Gastroesophageal sphincter (tissue), 4 donors: ENCODE measurements around the gene TRIM32. TPM values are rescaled to one million over a fixed set of nuclear protein-coding genes. Genes with fewer than 3 reads are reported as not detected.

ENCODE experiments used
- ATAC-seq: fragments of 150-250 bp; one replicate; pipeline ENCODE4 v1.9.1; 2016; ENCODE audit warnings: mild to moderate bottlenecking, moderate library complexity
- H3K27ac ChIP-seq, 4 donors: fragments of 200-600 bp; sonication (generic) in 3 of 4; 1 replicate in 3 of 4; 2 replicates in 1 of 4; pipeline ENCODE4 v1.5.1; 2016 to 2019
- H3K27me3 ChIP-seq: fragments of 200-600 bp; sonication (generic); one replicate; pipeline ENCODE4 v1.5.1; 2019
- H3K36me3 ChIP-seq, 2 donors: fragments of 200-600 bp; sonication (generic); one replicate each; pipeline ENCODE4 v1.5.1; 2019; ENCODE audit warnings: control low read depth in 1 of 2
- H3K4me1 ChIP-seq, 3 donors: fragments of 200-600 bp; sonication (generic); 1 replicate in 2 of 3; 2 replicates in 1 of 3; pipeline ENCODE4 v1.5.1; 2016 to 2019; ENCODE audit warnings: control low read depth in 2 of 3
- H3K4me3 ChIP-seq, 2 donors: fragments of 200-600 bp; sonication (generic); one replicate each; pipeline ENCODE4 v1.5.1; 2019; ENCODE audit warnings: mild to moderate bottlenecking in 1 of 2, moderate library complexity in 1 of 2
- H3K9me3 ChIP-seq, 3 donors: fragments of 200-600 bp; sonication (generic); one replicate each; pipeline ENCODE4 v1.5.1; 2017 to 2019; ENCODE audit warnings: control low read depth in 2 of 3
- EP300 ChIP-seq: sonication (generic); formaldehyde crosslinking; IDR thresholded peaks from one replicate; pipeline ENCODE4 v1.6.1; 2017; ENCODE audit warnings: antibody characterized with exemption, mild to moderate bottlenecking
- POLR2A ChIP-seq, 2 donors: fragments of 450-650 bp; IDR thresholded peaks; one replicate each; pipeline ENCODE4 v1.6.1; 2017; ENCODE audit warnings: antibody characterized with exemption in 2 of 2, mild to moderate bottlenecking in 2 of 2, moderate library complexity in 1 of 2
- POLR2AphosphoS5 ChIP-seq: sonication (generic); formaldehyde crosslinking; IDR thresholded peaks from one replicate; pipeline ENCODE4 v1.6.1; 2017; ENCODE audit warnings: antibody characterized with exemption
- whole genome bisulfite sequencing, 2 donors: methylation state at CpG; one replicate each; pipeline ENCODE4 v1.1.5; 2018; ENCODE audit warnings: low coverage in 1 of 2; 5-methylcytosine and 5-hydroxymethylcytosine counted together
- total RNA-seq, 4 donors: library from RNA; depleted of rRNA; stranded (reverse); fragments of >200 nt; gene quantifications; one replicate each; pipeline ENCODE4 v1.1.0, GENCODE V29; 2016
- TF ChIP-seq, protein P1 (sequence below), 4 experiments: fragments of 200-600 bp in 2 of 4; fragments of 450-650 bp in 2 of 4; sonication (generic) in 1 of 4; IDR thresholded peaks; one replicate each; pipeline ENCODE4 v1.5.1; 2017 to 2019; ENCODE audit warnings: antibody characterized with exemption in 4 of 4, mild to moderate bottlenecking in 2 of 4, moderate library complexity in 2 of 4

TRIM32 gene
- total RNA-seq, 4 donors from 2014 or later, result 18.5 to 25.7 (median 23.1) TPM

- no peak for TF ChIP-seq POLR2A (IDR thresholded peaks at IDR 0.05)
- 29 to 31% methylated on average over 1 to 2 of the region's 2 CpGs for WGBS, 2 donors
- no peaks in the 10 kb centered on the region for H3K9me3 ChIP-seq
- peaks cover 0 to 2% of the 10 kb centered on the region in 2 donors for H3K36me3 ChIP-seq
- H3K4me1 ChIP-seq, result peaks cover 10 to 88% (median 19%) of the 10 kb centered on the region in 3 donors
- no peak for ATAC-seq
- H3K4me3 ChIP-seq, result no peak overlapping the region
- no peak overlapping the region for H3K27ac ChIP-seq
- H3K27me3 ChIP-seq, result no peaks in the 10 kb centered on the region
Measured at GRCh38 chr9:116692616-116693015, 5.5 kb downstream of the TRIM32 start.

- TF ChIP-seq POLR2AphosphoS5 (no peak), EP300 (no peak), POLR2A (IDR thresholded peaks at IDR 0.05) (no peak)
- TF ChIP-seq, protein P1, sequence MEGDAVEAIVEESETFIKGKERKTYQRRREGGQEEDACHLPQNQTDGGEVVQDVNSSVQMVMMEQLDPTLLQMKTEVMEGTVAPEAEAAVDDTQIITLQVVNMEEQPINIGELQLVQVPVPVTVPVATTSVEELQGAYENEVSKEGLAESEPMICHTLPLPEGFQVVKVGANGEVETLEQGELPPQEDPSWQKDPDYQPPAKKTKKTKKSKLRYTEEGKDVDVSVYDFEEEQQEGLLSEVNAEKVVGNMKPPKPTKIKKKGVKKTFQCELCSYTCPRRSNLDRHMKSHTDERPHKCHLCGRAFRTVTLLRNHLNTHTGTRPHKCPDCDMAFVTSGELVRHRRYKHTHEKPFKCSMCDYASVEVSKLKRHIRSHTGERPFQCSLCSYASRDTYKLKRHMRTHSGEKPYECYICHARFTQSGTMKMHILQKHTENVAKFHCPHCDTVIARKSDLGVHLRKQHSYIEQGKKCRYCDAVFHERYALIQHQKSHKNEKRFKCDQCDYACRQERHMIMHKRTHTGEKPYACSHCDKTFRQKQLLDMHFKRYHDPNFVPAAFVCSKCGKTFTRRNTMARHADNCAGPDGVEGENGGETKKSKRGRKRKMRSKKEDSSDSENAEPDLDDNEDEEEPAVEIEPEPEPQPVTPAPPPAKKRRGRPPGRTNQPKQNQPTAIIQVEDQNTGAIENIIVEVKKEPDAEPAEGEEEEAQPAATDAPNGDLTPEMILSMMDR (IDR thresholded peaks at IDR 0.05), result no peak
- 20 to 34% methylated on average over 2 of the region's 2 CpGs for WGBS, 2 donors
- Histone ChIP-seq H3K36me3 (peaks cover 0 to 9% of the 10 kb centered on the region in 2 donors), H3K27me3 (no peaks in the 10 kb centered on the region), H3K4me3 (no peak overlapping the region), H3K9me3 (no peaks in the 10 kb centered on the region), H3K27ac (no peak overlapping the region), H3K4me1 (peaks cover 10 to 83% (median 18%) of the 10 kb centered on the region in 3 donors)
- no peak for ATAC-seq
Measured at GRCh38 chr9:116693233-116693731, 6.2 kb downstream of the TRIM32 start.

DNA sequence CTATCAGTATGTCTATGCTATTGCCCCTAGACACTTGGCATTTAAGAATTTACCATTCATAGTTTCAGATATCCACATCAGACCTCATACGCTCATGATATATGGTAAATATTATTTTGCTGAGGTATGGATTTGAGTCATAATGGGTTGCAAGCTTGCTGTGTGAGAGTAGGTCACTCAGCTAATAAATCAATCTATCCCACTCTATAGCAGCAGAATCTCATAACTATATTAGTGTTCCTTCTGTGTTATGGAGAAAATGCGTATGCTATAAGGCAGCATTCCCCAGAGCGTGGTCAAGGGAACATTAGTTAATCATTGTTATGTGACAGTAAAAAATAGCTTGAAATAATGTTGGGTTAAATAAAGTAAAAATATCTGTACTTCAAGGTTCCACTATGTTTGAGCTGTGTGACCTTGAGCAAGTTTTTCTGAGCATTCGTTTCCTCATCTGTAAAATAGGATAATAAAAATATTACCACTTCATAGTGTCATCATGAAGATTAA lies 7.7 kb downstream of the TRIM32 start:
- H3K9me3 ChIP-seq, result no peaks in the 10 kb centered on the region
- no peak for ATAC-seq
- H3K27ac ChIP-seq, result no peak overlapping the region
- peaks cover 0 to 25% of the 10 kb centered on the region in 2 donors for H3K36me3 ChIP-seq
- no peak overlapping the region for H3K4me3 ChIP-seq
- no peak for TF ChIP-seq EP300
- TF ChIP-seq POLR2A (IDR thresholded peaks at IDR 0.05), result no peak
- no peak for TF ChIP-seq POLR2AphosphoS5
- TF ChIP-seq, protein P1 (IDR thresholded peaks at IDR 0.05), result no peak
- peaks cover 6 to 68% (median 13%) of the 10 kb centered on the region in 3 donors for H3K4me1 ChIP-seq
- WGBS, 2 donors, result 74 to 83% methylated on average over 3 to 4 of the region's 4 CpGs
- no peaks in the 10 kb centered on the region for H3K27me3 ChIP-seq

DNA sequence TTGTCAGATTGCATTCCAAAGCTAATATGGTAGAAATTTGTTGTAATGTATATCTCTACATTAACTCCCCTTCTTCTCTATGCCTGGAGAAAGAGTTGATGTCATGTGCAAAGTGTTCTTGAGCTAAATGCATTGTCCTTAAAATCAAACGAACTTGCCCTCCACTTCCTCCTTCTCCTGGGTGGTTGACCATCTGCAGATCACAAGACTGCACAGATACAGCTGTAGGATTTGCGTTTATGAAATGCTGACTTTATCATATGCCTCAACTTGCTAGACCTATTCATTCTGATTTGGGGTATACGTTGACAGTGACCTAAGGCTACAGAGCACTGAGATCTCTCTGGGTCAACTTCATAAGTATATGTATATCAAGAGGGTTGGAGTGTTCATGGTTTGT lies 8.3 kb downstream of the TRIM32 start:
- Histone ChIP-seq H3K4me3 (no peak overlapping the region), H3K27ac (no peak overlapping the region), H3K9me3 (no peaks in the 10 kb centered on the region), H3K36me3 (peaks cover 0 to 30% of the 10 kb centered on the region in 2 donors), H3K4me1 (peaks cover 6 to 62% (median 13%) of the 10 kb centered on the region in 3 donors), H3K27me3 (no peaks in the 10 kb centered on the region)
- no peak for ATAC-seq
- WGBS, 2 donors, result 41 to 52% methylated on average over 3 of the region's 3 CpGs
- no peak for TF ChIP-seq EP300
- TF ChIP-seq, protein P1 (IDR thresholded peaks at IDR 0.05), result no peak
- TF ChIP-seq POLR2A (IDR thresholded peaks at IDR 0.05), result no peak
- TF ChIP-seq POLR2AphosphoS5, result no peak

- no peak overlapping the region for H3K27ac ChIP-seq
- TF ChIP-seq, protein P1 (IDR thresholded peaks at IDR 0.05), result no peak
- TF ChIP-seq EP300, result no peak
- TF ChIP-seq POLR2A (IDR thresholded peaks at IDR 0.05), result no peak
- no peak for TF ChIP-seq POLR2AphosphoS5
- no peaks in the 10 kb centered on the region for H3K27me3 ChIP-seq
- peaks cover 0 to 30% of the 10 kb centered on the region in 2 donors for H3K36me3 ChIP-seq
- 10 to 62% methylated on average over 1 of the region's 1 CpG for WGBS, 2 donors
- ATAC-seq, result no peak
- H3K4me3 ChIP-seq, result no peak overlapping the region
- peaks cover 4 to 58% (median 13%) of the 10 kb centered on the region in 3 donors for H3K4me1 ChIP-seq
- H3K9me3 ChIP-seq, result no peaks in the 10 kb centered on the region
Measured at GRCh38 chr9:116697362-116697761, 10.3 kb downstream of the TRIM32 start.
